Mesenchymal stem cell (in vitro differentiated cells and primary cell): ENCODE data around the gene TAF1C.

Source experiments
- DNase-seq: peaks from one replicate; pipeline ENCODE4 v3.0.0-alpha.2; 2013
- H2AFZ ChIP-seq: one replicate; pipeline ENCODE4 v1.6.1; 2013; ENCODE audit warnings: low read depth, mild to moderate bottlenecking, control low read depth, inconsistent platforms, low read length, moderate library complexity
- H2AK5ac ChIP-seq: 2 replicates; pipeline ENCODE4 v1.6.1; 2013; ENCODE audit warnings: low read length, moderate library complexity, mild to moderate bottlenecking, inconsistent platforms; ENCODE audit not compliant: severe bottlenecking
- H2BK120ac ChIP-seq: one replicate; pipeline ENCODE4 v1.6.1; 2013; ENCODE audit warnings: low read depth, mild to moderate bottlenecking, inconsistent platforms, low read length, moderate library complexity
- H2BK12ac ChIP-seq, 2 experiments: one replicate each; pipeline ENCODE4 v1.6.1; 2013; ENCODE audit warnings: inconsistent platforms in 2 of 2, low read length in 2 of 2, mild to moderate bottlenecking in 2 of 2, moderate library complexity in 2 of 2, control low read depth in 1 of 2
- H2BK15ac ChIP-seq: one replicate; pipeline ENCODE4 v1.6.1; 2013; ENCODE audit warnings: mild to moderate bottlenecking, low read depth, inconsistent platforms; ENCODE audit not compliant: poor library complexity, severe bottlenecking
- H2BK5ac ChIP-seq: 2 replicates; pipeline ENCODE4 v1.6.1; 2013; ENCODE audit warnings: low read depth, mild to moderate bottlenecking, low read length, control low read depth, inconsistent platforms; ENCODE audit not compliant: poor library complexity, severe bottlenecking
- H3K14ac ChIP-seq, 2 experiments: one replicate each; pipeline ENCODE4 v1.6.1; 2013; ENCODE audit warnings: inconsistent platforms in 2 of 2, low read length in 2 of 2, control low read depth in 1 of 2, mild to moderate bottlenecking in 1 of 2, moderate library complexity in 1 of 2
- H3K18ac ChIP-seq, 2 experiments: one replicate each; pipeline ENCODE4 v1.6.1; 2013; ENCODE audit warnings: inconsistent platforms in 2 of 2, low read length in 2 of 2, control low read depth in 1 of 2, low read depth in 1 of 2, mild to moderate bottlenecking in 1 of 2
- H3K23ac ChIP-seq, 2 experiments: one replicate each; pipeline ENCODE4 v1.6.1; 2013; ENCODE audit warnings: inconsistent platforms in 2 of 2, low read length in 2 of 2, mild to moderate bottlenecking in 2 of 2, moderate library complexity in 2 of 2, control low read depth in 1 of 2
- H3K27ac ChIP-seq: 2 replicates; pipeline ENCODE4 v1.5.1; 2013; ENCODE audit warnings: mild to moderate bottlenecking, moderate library complexity, low read length, control low read depth, inconsistent platforms; ENCODE audit not compliant: poor library complexity, severe bottlenecking
- H3K27me3 ChIP-seq, 2 experiments: 2 replicates each; pipeline versions ENCODE4 v1.6.1 to v1.7.0; 2013; ENCODE audit warnings: low read length in 2 of 2, mild to moderate bottlenecking in 2 of 2, moderate library complexity in 2 of 2, control low read depth in 1 of 2, inconsistent platforms in 1 of 2; ENCODE audit not compliant: control insufficient read depth in 1 of 2, insufficient read depth in 1 of 2
- H3K36me3 ChIP-seq, 2 experiments: 2 replicates each; pipeline versions ENCODE4 v1.6.1 to v1.7.0; 2013; ENCODE audit warnings: low read length in 2 of 2, control low read depth in 1 of 2, inconsistent platforms in 1 of 2, low read depth in 1 of 2, mild to moderate bottlenecking in 1 of 2; ENCODE audit not compliant: insufficient read depth in 2 of 2, control insufficient read depth in 1 of 2
- H3K4ac ChIP-seq, 2 experiments: one replicate each; pipeline ENCODE4 v1.6.1; 2013; ENCODE audit warnings: inconsistent platforms in 2 of 2, low read length in 2 of 2, mild to moderate bottlenecking in 2 of 2, moderate library complexity in 2 of 2, control low read depth in 1 of 2, low read depth in 1 of 2
- H3K4me1 ChIP-seq: 2 replicates; pipeline ENCODE4 v1.6.1; 2013; ENCODE audit warnings: low read depth, low read length, control low read depth; ENCODE audit not compliant: control insufficient read depth, insufficient read depth
- H3K4me2 ChIP-seq: 2 replicates; pipeline ENCODE4 v1.6.1; 2013; ENCODE audit warnings: low read length, mild to moderate bottlenecking, inconsistent platforms; ENCODE audit not compliant: poor library complexity, severe bottlenecking
- H3K4me3 ChIP-seq, 2 experiments: 2 replicates each; pipeline versions ENCODE4 v1.5.1 to v1.7.0; 2013; ENCODE audit warnings: low read length in 2 of 2, mild to moderate bottlenecking in 2 of 2, control low read depth in 1 of 2, low read depth in 1 of 2; ENCODE audit not compliant: insufficient read depth in 1 of 2
- H3K79me1 ChIP-seq: replicated peaks from 2 replicates; pipeline ENCODE4 v1.6.1; 2013; ENCODE audit warnings: mild to moderate bottlenecking, control low read depth, low read length, inconsistent platforms; ENCODE audit not compliant: poor library complexity, severe bottlenecking
- H3K9ac ChIP-seq: 2 replicates; pipeline ENCODE4 v1.7.0; 2013; ENCODE audit warnings: mild to moderate bottlenecking, low read length, moderate library complexity
- H3K9me3 ChIP-seq: 2 replicates; pipeline ENCODE4 v1.7.0; 2013; ENCODE audit warnings: mild to moderate bottlenecking, low read length; ENCODE audit not compliant: control insufficient read depth
- H4K8ac ChIP-seq: one replicate; pipeline ENCODE4 v1.6.1; 2013; ENCODE audit warnings: inconsistent platforms, mild to moderate bottlenecking, low read length, moderate library complexity
- H4K91ac ChIP-seq: one replicate; pipeline ENCODE4 v1.6.1; 2013; ENCODE audit warnings: mild to moderate bottlenecking, low read length, inconsistent platforms
- WGBS: methylation state at CpG from one replicate; pipeline ENCODE4 v1.1.7; 2013; ENCODE audit warnings: mixed read lengths; 5-methylcytosine and 5-hydroxymethylcytosine counted together

Gene TAF1C

GRCh38 chr16:84199861-84200260, 13.0 kb upstream of the TAF1C start:
- Histone ChIP-seq H2BK15ac (no peak overlapping the region), H2AK5ac (no peak overlapping the region), H2AFZ (no peak overlapping the region), H3K27ac (no peak overlapping the region), H3K9ac (no peak overlapping the region), H3K36me3 (no peaks in the 10 kb centered on the region), H4K91ac (no peak overlapping the region), H2BK120ac (no peak overlapping the region), H3K23ac (no peak overlapping the region), H3K14ac (no peak overlapping the region), H3K4ac (no peak overlapping the region), H3K4me3 (no peak overlapping the region), H3K4me1 (peaks cover 5% of the 10 kb centered on the region), H2BK12ac (no peak overlapping the region), H3K79me1 (no peaks in the 10 kb centered on the region), H3K27me3 (peaks cover 16 to 53% of the 10 kb centered on the region in 2 experiments), H3K4me2 (no peak overlapping the region), H3K18ac (no peak overlapping the region), H4K8ac (no peak overlapping the region), H3K9me3 (no peaks in the 10 kb centered on the region), H2BK5ac (no peak overlapping the region)
- no peak for DNase-seq
- WGBS = 93% methylated on average over 9 of the region's 10 CpGs

DNA sequence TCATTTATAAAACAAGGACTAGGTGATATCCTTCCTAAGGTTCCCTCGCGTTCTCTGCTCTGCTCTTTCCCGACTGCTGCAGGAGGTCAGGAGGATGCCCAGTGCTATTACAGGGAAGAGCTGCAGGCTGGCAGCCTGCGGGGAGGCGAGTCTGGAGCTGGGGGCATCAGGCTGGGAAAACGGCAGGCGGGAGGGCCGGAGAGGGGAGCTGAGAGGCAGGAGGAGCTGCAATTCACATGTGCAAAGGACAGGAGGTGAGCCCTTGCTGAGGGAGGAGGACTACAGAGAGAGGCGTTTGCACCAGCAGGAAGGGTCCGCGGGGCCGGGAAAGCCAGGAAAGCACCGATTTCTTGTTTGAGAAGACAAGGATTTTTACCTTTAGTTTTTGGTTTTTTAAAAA, 12.2 kb upstream of the TAF1C start:
- Histone ChIP-seq H3K9ac (no peak overlapping the region), H3K9me3 (no peaks in the 10 kb centered on the region), H3K4ac (no peak overlapping the region), H2BK120ac (no peak overlapping the region), H3K27me3 (peaks cover 24 to 61% of the 10 kb centered on the region in 2 experiments), H4K91ac (no peak overlapping the region), H3K4me3 (no peak overlapping the region), H3K79me1 (no peaks in the 10 kb centered on the region), H3K36me3 (no peaks in the 10 kb centered on the region), H3K4me1 (peaks cover 7% of the 10 kb centered on the region), H2AFZ (no peak overlapping the region), H3K14ac (peak overlapping the region in 1 of 2 experiments; percentile 18), H2BK5ac (no peak overlapping the region), H4K8ac (no peak overlapping the region), H2AK5ac (no peak overlapping the region), H2BK12ac (no peak overlapping the region), H2BK15ac (no peak overlapping the region), H3K4me2 (no peak overlapping the region), H3K18ac (no peak overlapping the region), H3K27ac (no peak overlapping the region), H3K23ac (no peak overlapping the region)
- 75% methylated on average over 8 of the region's 13 CpGs for WGBS
- no peak for DNase-seq

GRCh38 chr16:84198401-84198800, 11.5 kb upstream of the TAF1C start:
- Histone ChIP-seq H3K27ac (no peak overlapping the region), H3K23ac (no peak overlapping the region), H2BK120ac (no peak overlapping the region), H2AK5ac (no peak overlapping the region), H3K14ac (no peak overlapping the region), H4K91ac (no peak overlapping the region), H3K9me3 (no peaks in the 10 kb centered on the region), H3K4me3 (no peak overlapping the region), H2AFZ (no peak overlapping the region), H3K36me3 (no peaks in the 10 kb centered on the region), H3K4me2 (no peak overlapping the region), H4K8ac (no peak overlapping the region), H3K9ac (no peak overlapping the region), H2BK15ac (no peak overlapping the region), H2BK12ac (no peak overlapping the region), H3K4ac (no peak overlapping the region), H3K4me1 (peaks cover 7% of the 10 kb centered on the region), H3K18ac (peak overlapping the region in 1 of 2 experiments; percentile 55), H3K79me1 (no peaks in the 10 kb centered on the region), H3K27me3 (peaks cover 30 to 67% of the 10 kb centered on the region in 2 experiments), H2BK5ac (no peak overlapping the region)
- WGBS = 30% methylated on average over 8 of the region's 10 CpGs
- DNase-seq = peak; percentile 79

DNA sequence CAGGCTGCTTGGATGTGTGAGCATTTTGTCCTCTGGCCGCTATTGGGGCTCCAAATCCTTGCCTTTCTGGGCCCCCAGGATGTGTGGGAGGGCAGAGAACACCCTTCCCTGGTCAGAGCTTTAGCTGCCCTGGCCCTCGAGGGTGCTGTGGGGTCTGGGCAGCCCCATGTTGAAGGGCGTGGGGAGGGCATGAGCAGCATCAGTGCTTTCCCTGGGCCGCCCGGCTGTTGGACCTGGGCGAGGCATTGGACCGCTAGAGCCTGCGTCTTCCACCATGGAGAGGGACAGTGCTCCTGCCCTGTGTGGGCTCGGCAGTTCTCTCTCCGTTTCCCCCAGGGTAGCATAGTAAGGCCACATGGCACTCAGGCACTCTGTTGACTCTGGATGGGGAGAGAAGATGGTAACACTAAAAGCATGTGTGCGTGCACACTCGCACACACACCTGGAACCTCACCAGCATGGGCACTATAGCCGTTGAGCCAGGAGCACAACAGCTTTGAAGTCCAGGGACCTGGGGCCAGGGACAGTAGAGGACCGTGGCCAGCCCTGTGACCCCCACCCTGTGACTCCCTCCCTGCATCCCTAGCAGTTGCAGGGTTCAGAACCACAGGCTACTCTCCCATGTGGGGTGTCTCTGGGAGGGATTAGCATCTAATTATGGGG, 10.7 kb upstream of the TAF1C start:
- H3K14ac ChIP-seq = peak overlapping the region in 1 of 2 experiments; percentile 46
- H2BK5ac ChIP-seq = no peak overlapping the region
- no peak overlapping the region for H4K8ac ChIP-seq
- no peak overlapping the region for H2BK120ac ChIP-seq
- H3K23ac ChIP-seq = no peak overlapping the region
- H2AFZ ChIP-seq = no peak overlapping the region
- H4K91ac ChIP-seq = peak overlapping the region; percentile 40
- no peak overlapping the region for H3K27ac ChIP-seq
- H2AK5ac ChIP-seq = no peak overlapping the region
- H3K4me2 ChIP-seq = no peak overlapping the region
- H3K9ac ChIP-seq = no peak overlapping the region
- H3K4ac ChIP-seq = no peak overlapping the region
- H3K27me3 ChIP-seq = peaks cover 32 to 73% of the 10 kb centered on the region in 2 experiments
- WGBS = 94% methylated on average over 14 of the region's 14 CpGs
- H3K4me3 ChIP-seq = no peak overlapping the region
- no peaks in the 10 kb centered on the region for H3K9me3 ChIP-seq
- no peaks in the 10 kb centered on the region for H3K36me3 ChIP-seq
- peak overlapping the region in 1 of 2 experiments; percentile 12 for H2BK12ac ChIP-seq
- H3K79me1 ChIP-seq = no peaks in the 10 kb centered on the region
- no peak overlapping the region for H3K18ac ChIP-seq
- DNase-seq = no peak
- no peak overlapping the region for H2BK15ac ChIP-seq
- peaks cover 7% of the 10 kb centered on the region for H3K4me1 ChIP-seq
